T-helper 1 cell treated with Interleukin-12 subunit alpha and Interleukin-12 subunit beta and Interleukin-4 antibody, amounts not matched to agents 30 μg/mL and 1 μg/mL, for 36 hours (primary cell): ENCODE data around the gene CNMD.

Experiments used
- H3K27ac Mint-ChIP-seq: one replicate; pipeline ENCODE4 v1.8.0; 2021; ENCODE audit warnings: mild to moderate bottlenecking, mixed read lengths
- H3K27me3 Mint-ChIP-seq: one replicate; pipeline ENCODE4 v1.8.0; 2021; ENCODE audit warnings: low read depth, mixed read lengths
- H3K36me3 Mint-ChIP-seq: one replicate; pipeline ENCODE4 v1.8.0; 2021; ENCODE audit warnings: low read depth, mixed read lengths
- H3K4me1 Mint-ChIP-seq: one replicate; pipeline ENCODE4 v1.8.0; 2021; ENCODE audit warnings: low read depth, mixed read lengths
- H3K4me3 Mint-ChIP-seq: one replicate; pipeline ENCODE4 v1.8.0; 2021; ENCODE audit warnings: mild to moderate bottlenecking, moderate library complexity, mixed read lengths
- H3K9me3 Mint-ChIP-seq: one replicate; pipeline ENCODE4 v1.8.0; 2021; ENCODE audit warnings: mixed read lengths

CNMD gene

GRCh38 chr13:52765611-52766390 lies 26.2 kb upstream of the CNMD start:
- no peak overlapping the region for H3K4me3 Mint-ChIP-seq
- no peak overlapping the region for H3K27ac Mint-ChIP-seq
- no peaks in the 10 kb centered on the region for H3K9me3 Mint-ChIP-seq
- H3K36me3 Mint-ChIP-seq = no peaks in the 10 kb centered on the region
- H3K27me3 Mint-ChIP-seq = no peaks in the 10 kb centered on the region
- H3K4me1 Mint-ChIP-seq = no peaks in the 10 kb centered on the region

- no peaks in the 10 kb centered on the region for H3K4me1 Mint-ChIP-seq
- H3K27ac Mint-ChIP-seq = peak overlapping the region; percentile 13
- peaks cover 11% of the 10 kb centered on the region for H3K27me3 Mint-ChIP-seq
- H3K9me3 Mint-ChIP-seq = no peaks in the 10 kb centered on the region
- no peak overlapping the region for H3K4me3 Mint-ChIP-seq
- H3K36me3 Mint-ChIP-seq = no peaks in the 10 kb centered on the region
Measured at GRCh38 chr13:52760077-52760476, 20.5 kb upstream of the CNMD start.

- H3K27me3 Mint-ChIP-seq = peaks cover 11% of the 10 kb centered on the region
- H3K9me3 Mint-ChIP-seq = no peaks in the 10 kb centered on the region
- no peak overlapping the region for H3K4me3 Mint-ChIP-seq
- no peak overlapping the region for H3K27ac Mint-ChIP-seq
- no peaks in the 10 kb centered on the region for H3K36me3 Mint-ChIP-seq
- no peaks in the 10 kb centered on the region for H3K4me1 Mint-ChIP-seq
Measured at GRCh38 chr13:52758114-52758513, 18.5 kb upstream of the CNMD start.

GRCh38 chr13:52751196-52751595 lies 11.6 kb upstream of the CNMD start:
- no peak overlapping the region for H3K4me3 Mint-ChIP-seq
- H3K36me3 Mint-ChIP-seq = no peaks in the 10 kb centered on the region
- no peaks in the 10 kb centered on the region for H3K4me1 Mint-ChIP-seq
- peaks cover 7% of the 10 kb centered on the region for H3K27me3 Mint-ChIP-seq
- no peak overlapping the region for H3K27ac Mint-ChIP-seq
- H3K9me3 Mint-ChIP-seq = no peaks in the 10 kb centered on the region

- H3K4me3 Mint-ChIP-seq = no peak overlapping the region
- no peaks in the 10 kb centered on the region for H3K4me1 Mint-ChIP-seq
- H3K27ac Mint-ChIP-seq = no peak overlapping the region
- peaks cover 8% of the 10 kb centered on the region for H3K27me3 Mint-ChIP-seq
- no peaks in the 10 kb centered on the region for H3K36me3 Mint-ChIP-seq
- H3K9me3 Mint-ChIP-seq = no peaks in the 10 kb centered on the region
Measured at GRCh38 chr13:52750713-52751112, 11.1 kb upstream of the CNMD start.

- H3K4me1 Mint-ChIP-seq = no peaks in the 10 kb centered on the region
- no peak overlapping the region for H3K4me3 Mint-ChIP-seq
- no peaks in the 10 kb centered on the region for H3K9me3 Mint-ChIP-seq
- H3K27me3 Mint-ChIP-seq = peaks cover 16% of the 10 kb centered on the region
- H3K27ac Mint-ChIP-seq = no peak overlapping the region
- H3K36me3 Mint-ChIP-seq = no peaks in the 10 kb centered on the region
Measured at GRCh38 chr13:52749419-52749818, 9.8 kb upstream of the CNMD start.

- no peaks in the 10 kb centered on the region for H3K9me3 Mint-ChIP-seq
- H3K27me3 Mint-ChIP-seq = peaks cover 35% of the 10 kb centered on the region
- no peak overlapping the region for H3K27ac Mint-ChIP-seq
- no peak overlapping the region for H3K4me3 Mint-ChIP-seq
- H3K36me3 Mint-ChIP-seq = no peaks in the 10 kb centered on the region
- no peaks in the 10 kb centered on the region for H3K4me1 Mint-ChIP-seq
Measured at GRCh38 chr13:52746141-52746540, 6.5 kb upstream of the CNMD start.

- Mint-ChIP-seq H3K4me1 (no peaks in the 10 kb centered on the region), H3K36me3 (no peaks in the 10 kb centered on the region), H3K27me3 (peaks cover 41% of the 10 kb centered on the region), H3K27ac (no peak overlapping the region), H3K9me3 (no peaks in the 10 kb centered on the region), H3K4me3 (no peak overlapping the region)
Measured at GRCh38 chr13:52744842-52745375, 5.3 kb upstream of the CNMD start.

- Mint-ChIP-seq H3K4me1 (no peaks in the 10 kb centered on the region), H3K4me3 (no peak overlapping the region), H3K27me3 (peaks cover 49% of the 10 kb centered on the region)
Measured at GRCh38 chr13:52743988-52744387, 4.4 kb upstream of the CNMD start.

GRCh38 chr13:52743569-52743968 lies 3.9 kb upstream of the CNMD start:
- Mint-ChIP-seq H3K4me3 (no peak overlapping the region), H3K36me3 (no peaks in the 10 kb centered on the region), H3K4me1 (no peaks in the 10 kb centered on the region), H3K27me3 (peaks cover 51% of the 10 kb centered on the region), H3K9me3 (no peaks in the 10 kb centered on the region), H3K27ac (no peak overlapping the region)

More at GRCh38 chr13:52743988-52744387, 4.4 kb upstream of the CNMD start:
- Mint-ChIP-seq H3K27ac (no peak overlapping the region), H3K36me3 (no peaks in the 10 kb centered on the region), H3K9me3 (no peaks in the 10 kb centered on the region)

GRCh38 chr13:52738719-52739467 lies 727 bp downstream of the CNMD start:
- no peaks in the 10 kb centered on the region for H3K4me1 Mint-ChIP-seq
- H3K27ac Mint-ChIP-seq = no peak overlapping the region
- H3K36me3 Mint-ChIP-seq = no peaks in the 10 kb centered on the region
- no peak overlapping the region for H3K4me3 Mint-ChIP-seq
- no peaks in the 10 kb centered on the region for H3K9me3 Mint-ChIP-seq
- peaks cover 52% of the 10 kb centered on the region for H3K27me3 Mint-ChIP-seq

GRCh38 chr13:52737965-52738364 lies 1.7 kb downstream of the CNMD start:
- Mint-ChIP-seq H3K4me1 (no peaks in the 10 kb centered on the region), H3K27ac (no peak overlapping the region), H3K27me3 (peaks cover 46% of the 10 kb centered on the region), H3K4me3 (no peak overlapping the region), H3K36me3 (no peaks in the 10 kb centered on the region), H3K9me3 (no peaks in the 10 kb centered on the region)

GRCh38 chr13:52737451-52737850 lies 2.2 kb downstream of the CNMD start:
- no peak overlapping the region for H3K27ac Mint-ChIP-seq

GRCh38 chr13:52736891-52737290 lies 2.7 kb downstream of the CNMD start:
- Mint-ChIP-seq H3K27me3 (peaks cover 39% of the 10 kb centered on the region), H3K27ac (no peak overlapping the region), H3K4me1 (no peaks in the 10 kb centered on the region), H3K9me3 (no peaks in the 10 kb centered on the region), H3K36me3 (no peaks in the 10 kb centered on the region), H3K4me3 (no peak overlapping the region)

More at GRCh38 chr13:52737451-52737850, 2.2 kb downstream of the CNMD start:
- no peaks in the 10 kb centered on the region for H3K9me3 Mint-ChIP-seq
- peaks cover 41% of the 10 kb centered on the region for H3K27me3 Mint-ChIP-seq
- no peaks in the 10 kb centered on the region for H3K36me3 Mint-ChIP-seq
- no peaks in the 10 kb centered on the region for H3K4me1 Mint-ChIP-seq
- no peak overlapping the region for H3K4me3 Mint-ChIP-seq

GRCh38 chr13:52734075-52734623 lies 5.5 kb downstream of the CNMD start:
- H3K27me3 Mint-ChIP-seq = peaks cover 18% of the 10 kb centered on the region
- H3K4me1 Mint-ChIP-seq = no peaks in the 10 kb centered on the region
- H3K9me3 Mint-ChIP-seq = no peaks in the 10 kb centered on the region
- no peak overlapping the region for H3K4me3 Mint-ChIP-seq
- H3K27ac Mint-ChIP-seq = no peak overlapping the region
- H3K36me3 Mint-ChIP-seq = no peaks in the 10 kb centered on the region
